ENCODE measurements around the gene MAGEA10.
"Not testable (repeated sequence)": the region's sequence is repeated elsewhere in the genome, so short reads cannot be mapped to it uniquely, and the experiment has no call there.

Gene MAGEA10

GRCh38 chrX:152138388-152138784 is at the start of gene MAGEA10:
TSS of gene MAGEA10 (minus strand) at chrX:152138577. CDS start at chrX:152135620, 2,957 bp downstream.
- no peak for DNase-seq

GRCh38 chrX:152177497-152178269 is 39.3 kb upstream of the MAGEA10 start:
- no peak for DNase-seq

- no peak for DNase-seq
These were observed 38.7 kb upstream of the MAGEA10 start for GRCh38 chrX:152177052-152177451.

GRCh38 chrX:152175892-152176291 is 37.5 kb upstream of the MAGEA10 start:
- DNase-seq: not testable (repeated sequence)

- not testable (repeated sequence) for DNase-seq
These were observed 35.5 kb upstream of the MAGEA10 start for GRCh38 chrX:152173923-152174322.

- no peak for DNase-seq
These were observed 32.2 kb upstream of the MAGEA10 start for GRCh38 chrX:152170621-152171020.

GRCh38 chrX:152165033-152165743 is 26.8 kb upstream of the MAGEA10 start:
- no peak for DNase-seq

GRCh38 chrX:152157042-152157441 is 18.7 kb upstream of the MAGEA10 start:
- DNase-seq: no peak

GRCh38 chrX:152155766-152156310 is 17.5 kb upstream of the MAGEA10 start:
- DNase-seq: no peak

GRCh38 chrX:152154050-152154449 is 15.7 kb upstream of the MAGEA10 start:
- no peak for DNase-seq

- no peak for DNase-seq
These were observed 12.9 kb upstream of the MAGEA10 start for GRCh38 chrX:152151256-152151655.

- DNase-seq: no peak
These were observed 11.3 kb upstream of the MAGEA10 start for GRCh38 chrX:152149648-152150047.

GRCh38 chrX:152139589-152139988 is 1.2 kb upstream of the MAGEA10 start:
- DNase-seq: no peak

GRCh38 chrX:152137771-152138387 is 498 bp downstream of the MAGEA10 start:
- no peak for DNase-seq

GRCh38 chrX:152136312-152136711 is 2.1 kb downstream of the MAGEA10 start:
- DNase-seq: no peak

- DNase-seq: no peak
These were observed 6.9 kb downstream of the MAGEA10 start for GRCh38 chrX:152131525-152131924.

GRCh38 chrX:152129069-152129844 is 9.1 kb downstream of the MAGEA10 start:
- not testable (repeated sequence) for DNase-seq

GRCh38 chrX:152117305-152117704 is 21.1 kb downstream of the MAGEA10 start:
- no peak for DNase-seq

- no peak for DNase-seq
These were observed 29.9 kb downstream of the MAGEA10 start for GRCh38 chrX:152108527-152108926.

GRCh38 chrX:152103866-152104265 is 34.5 kb downstream of the MAGEA10 start:
- no peak for DNase-seq

- DNase-seq: no peak
These were observed 52.2 kb downstream of the MAGEA10 start for GRCh38 chrX:152086141-152086540.
